Endothelial cell of umbilical vein (primary cell): Measurements from ENCODE around the gene SLC15A1. TPM values are rescaled to one million over a fixed set of nuclear protein-coding genes. Genes with fewer than 3 reads are reported as not detected.

Experiments
- BruUV-seq: library from RNA; stranded (reverse); fragments of 400-500 nt; replicated peaks from 2 replicates; lab custom pipeline; 2021; lab: Mats Ljungman, UMichigan
- CTCF ChIA-PET: fragments of 300-600, 350-600 bp; sonication (Branson Sonifier 250); formaldehyde crosslinking; loops from one replicate; lab custom pipeline; 2021; ENCODE audit warnings: antibody characterized with exemption, inconsistent platforms; lab: Charles Lee
- POLR2A ChIA-PET: fragments of 300-600, 350-600 bp; sonication (Branson Sonifier 250); formaldehyde crosslinking; loops from one replicate; lab custom pipeline; 2021; ENCODE audit warnings: antibody characterized with exemption, inconsistent platforms; lab: Charles Lee
- DNase-seq: peaks from one replicate; pipeline ENCODE4 v3.0.0-alpha.2; 2011; ENCODE audit warnings: low read depth, low spot score
- FAIRE-seq: peaks from 2 replicates; lab custom pipeline; 2011; peaks lifted over from hg19 to GRCh38; lab: Jason Lieb, UNC
- H2AFZ ChIP-seq: 2 replicates; pipeline ENCODE4 v1.6.0; 2012; ENCODE audit warnings: low read depth, low read length, control low read depth, inconsistent platforms
- H3K27ac ChIP-seq: 2 replicates; pipeline ENCODE4 v1.5.1; 2011; ENCODE audit warnings: low read depth, mild to moderate bottlenecking, control low read depth, low read length, moderate library complexity; ENCODE audit not compliant: insufficient read depth
- H3K27me3 ChIP-seq, 2 experiments: 2 replicates each; pipeline versions ENCODE4 v1.6.0 to v1.6.1; 2011; ENCODE audit warnings: low read length in 2 of 2, mixed read lengths in 1 of 2; ENCODE audit not compliant: control insufficient read depth in 2 of 2, insufficient read depth in 2 of 2
- H3K36me3 ChIP-seq, 2 experiments: 2 replicates in 1 of 2; 3 replicates in 1 of 2; pipeline ENCODE4 v1.5.1; 2011; ENCODE audit warnings: low read length in 2 of 2, mild to moderate bottlenecking in 1 of 2, moderate library complexity in 1 of 2; ENCODE audit not compliant: control insufficient read depth in 2 of 2, insufficient read depth in 2 of 2; ENCODE audit errors: extremely low read depth in 1 of 2
- H3K4me1 ChIP-seq: 3 replicates; pipeline ENCODE4 v1.5.1; 2011; ENCODE audit warnings: mild to moderate bottlenecking, low read length; ENCODE audit not compliant: control insufficient read depth, insufficient read depth; ENCODE audit errors: extremely low read depth
- H3K4me2 ChIP-seq: 2 replicates; pipeline ENCODE4 v1.6.1; 2011; ENCODE audit warnings: low read length, control low read depth, mixed read lengths; ENCODE audit not compliant: insufficient read depth
- H3K4me3 ChIP-seq, 3 experiments: fragments of 200-600 bp in 1 of 3; sonication (generic), shearing (Covaris generic) in 1 of 3; replicated peaks in 1 of 3; 2 replicates each; pipeline ENCODE4 v1.5.1; 2011 to 2016; ENCODE audit warnings: control low read depth in 3 of 3, low read length in 3 of 3, mild to moderate bottlenecking in 2 of 3, inconsistent platforms in 1 of 3, low read depth in 1 of 3, moderate library complexity in 1 of 3; ENCODE audit not compliant: insufficient read depth in 1 of 3
- H3K79me2 ChIP-seq: 2 replicates; pipeline ENCODE4 v1.6.0; 2012; ENCODE audit warnings: low read length, inconsistent platforms; ENCODE audit not compliant: control insufficient read depth, insufficient read depth
- H3K9ac ChIP-seq: replicated peaks from 2 replicates; pipeline ENCODE3; 2011; ENCODE audit warnings: low read length, control low read depth; ENCODE audit not compliant: insufficient read depth; ENCODE audit errors: extremely low read depth
- H3K9me1 ChIP-seq: replicated peaks from 3 replicates; pipeline ENCODE4 v1.6.0; 2011; ENCODE audit warnings: mild to moderate bottlenecking, low read length; ENCODE audit not compliant: control insufficient read depth, insufficient read depth; ENCODE audit errors: extremely low read depth
- H3K9me3 ChIP-seq: replicated peaks from 2 replicates; pipeline ENCODE4 v1.5.1; 2012; ENCODE audit warnings: low read length, inconsistent platforms; ENCODE audit not compliant: control insufficient read depth, insufficient read depth
- H4K20me1 ChIP-seq: replicated peaks from 2 replicates; pipeline ENCODE3; 2011; ENCODE audit warnings: mild to moderate bottlenecking, low read length; ENCODE audit not compliant: control insufficient read depth, insufficient read depth; ENCODE audit errors: extremely low read depth
- EZH2 ChIP-seq: IDR thresholded peaks from 2 replicates; pipeline ENCODE4 v1.6.1; 2012; ENCODE audit warnings: borderline replicate concordance, low read depth, mild to moderate bottlenecking, moderate library complexity, low read length, inconsistent platforms; ENCODE audit not compliant: severe bottlenecking
- JUN ChIP-seq: IDR thresholded peaks from 2 replicates; pipeline ENCODE4 v1.6.1; 2011; ENCODE audit warnings: borderline replicate concordance, low read depth; ENCODE audit not compliant: insufficient read length, insufficient read depth
- MAX ChIP-seq: IDR thresholded peaks from 2 replicates; pipeline ENCODE4 v1.6.1; 2011; ENCODE audit not compliant: insufficient read depth, insufficient read length
- MYC ChIP-seq: IDR thresholded peaks from one replicate; pipeline ENCODE4 v1.6.1; 2011; ENCODE audit warnings: mild to moderate bottlenecking, low read depth, low read length
- POLR2A ChIP-seq: IDR thresholded peaks from 2 replicates; pipeline ENCODE4 v1.6.1; 2012; ENCODE audit warnings: low read depth, mild to moderate bottlenecking, control low read depth, low read length
- POLR2AphosphoS5 ChIP-seq: IDR thresholded peaks from 2 replicates; pipeline ENCODE4 v1.6.1; 2012; ENCODE audit warnings: low read depth, mild to moderate bottlenecking, control low read depth, low read length, moderate library complexity; ENCODE audit not compliant: insufficient read depth
- dilution Hi-C: fragments of 300-500 bp; cut with MboI; formaldehyde crosslinking; loops from one replicate; pipeline ENCODE4 v1.15.0; 2019; ENCODE audit warnings: low sequenced_read_pairs; ENCODE audit not compliant: extremely low pct_ligation_motif_present
- intact Hi-C: fragments of 100-400 bp; cut with micrococcal nuclease; formaldehyde crosslinking; loops from one replicate; pipeline ENCODE4 v1.10.0; 2022
- polyA plus RNA-seq, 4 experiments: library from polyadenylated mRNA; depleted of rRNA in 3 of 4; stranded (reverse) in 3 of 4; unstranded in 1 of 4; fragments of >200 nt; gene quantifications; 2 replicates each; pipeline versions ENCODE4 v1.2.1 to v1.2.3, GENCODE V29; 2011 to 2012; ENCODE audit warnings: missing spikeins in 1 of 4
- total RNA-seq: library from RNA; stranded (reverse); gene quantifications from 2 replicates; pipeline ENCODE4 v1.2.3, GENCODE V29; 2021

The SLC15A1 gene
- total and polyA plus RNA-seq, 2 donors (not counting 3 experiments of a cell fraction or from before 2014, with no cell fraction given) = not detected

- FAIRE-seq (no peak), DNase-seq (no peak)
- no peak overlapping the region for H2AFZ ChIP-seq
- no peaks in the 10 kb centered on the region for H3K9me3 ChIP-seq
- no peaks in the 10 kb centered on the region for H3K79me2 ChIP-seq
- H3K4me2 ChIP-seq = no peak overlapping the region
- POLR2A ChIA-PET = no interaction called here
- no TSS peak for BruUV-seq
- no peak overlapping the region for H3K9ac ChIP-seq
- intact Hi-C loops (no loop called here), dilution Hi-C loops (no loop called here)
- peaks cover 8 to 9% of the 10 kb centered on the region in 2 experiments for H3K27me3 ChIP-seq
- no peaks in the 10 kb centered on the region for H3K9me1 ChIP-seq
- no peak for TF ChIP-seq POLR2AphosphoS5
- H3K4me3 ChIP-seq = no peak overlapping the region
- peaks cover 3% of the 10 kb centered on the region for H3K4me1 ChIP-seq
- no peaks in the 10 kb centered on the region for H3K36me3 ChIP-seq
- no peak overlapping the region for H3K27ac ChIP-seq
- CTCF ChIA-PET = interaction anchor here (1.0 kb wide), 1 partner anchor 11 kb away, joined by 3 read pairs; no protein-coding TSS in a partner anchor
- H4K20me1 ChIP-seq = no peaks in the 10 kb centered on the region
Measured at GRCh38 chr13:98782654-98783053, 30.2 kb upstream of the SLC15A1 start.

- H3K4me2 ChIP-seq = no peak overlapping the region
- H3K27ac ChIP-seq = no peak overlapping the region
- intact Hi-C loops = no loop called here
- ChIA-PET CTCF (no interaction called here), POLR2A (no interaction called here)
- no peaks in the 10 kb centered on the region for H3K9me3 ChIP-seq
- no peak overlapping the region for H2AFZ ChIP-seq
- TF ChIP-seq JUN (no peak), POLR2A (no peak), EZH2 (no peak), MAX (no peak), MYC (no peak), POLR2AphosphoS5 (no peak)
- no peaks in the 10 kb centered on the region for H4K20me1 ChIP-seq
- peaks cover 8 to 9% of the 10 kb centered on the region in 2 experiments for H3K27me3 ChIP-seq
- dilution Hi-C loops = no loop called here
- BruUV-seq = no TSS peak
- H3K9me1 ChIP-seq = no peaks in the 10 kb centered on the region
- H3K9ac ChIP-seq = no peak overlapping the region
- peaks cover 3% of the 10 kb centered on the region for H3K4me1 ChIP-seq
- DNase-seq = no peak
- no peak for FAIRE-seq
- H3K79me2 ChIP-seq = no peaks in the 10 kb centered on the region
- no peak overlapping the region for H3K4me3 ChIP-seq
- H3K36me3 ChIP-seq = no peaks in the 10 kb centered on the region
Measured at GRCh38 chr13:98781905-98782304, 29.4 kb upstream of the SLC15A1 start.
